ENCODE measurements around the gene DLGAP5. TPM values are rescaled to one million over a fixed set of nuclear protein-coding genes. Genes with fewer than 3 reads are reported as not detected.

The DLGAP5 gene
- total and polyA plus RNA-seq, 2 of the 13 experiments (the other 11 are each of a cell fraction or from before 2014, with no cell fraction given) = 7.7 to 55.8 TPM

GRCh38 chr14:55191203-55192053, at the start of gene DLGAP5 (continued):
- TF ChIP-seq CENPBD1 (CRISPR knock-in tag; IDR thresholded peaks at IDR 0.05; ENCODE audit: borderline replicate concordance, low read depth) = no peak
- no peak for TF ChIP-seq ESRRA (CRISPR knock-in tag; IDR thresholded peaks at IDR 0.05; ENCODE audit: low read depth)
- TF ChIP-seq ARNT (IDR thresholded peaks at IDR 0.05) = no peak
- TF ChIP-seq ZNF282 (IDR thresholded peaks at IDR 0.05; ENCODE audit: partially characterized antibody) = no peak
- no peak for TF ChIP-seq ZNF569 (CRISPR knock-in tag; IDR thresholded peaks at IDR 0.05; ENCODE audit: borderline replicate concordance)
- no peak for TF ChIP-seq ZNF24 (IDR thresholded peaks at IDR 0.05)
- peak; percentile 51 for TF ChIP-seq POGK (CRISPR knock-in tag; conservative IDR thresholded peaks at IDR 0.05)
- no peak for TF ChIP-seq AKNA (CRISPR knock-in tag; IDR thresholded peaks at IDR 0.05; ENCODE audit: borderline replicate concordance)
- TF ChIP-seq ZNF775 (CRISPR knock-in tag; IDR thresholded peaks at IDR 0.05; ENCODE audit: borderline replicate concordance) = no peak
- no peak for TF ChIP-seq ZNF543 (CRISPR knock-in tag; IDR thresholded peaks at IDR 0.05)
- 0 out of 2 replicates have a peak, but pooled peaks have one; percentile 17 for TF ChIP-seq GMEB2 (CRISPR knock-in tag; IDR thresholded peaks at IDR 0.05; ENCODE audit: low read depth)
- TF ChIP-seq NFRKB (IDR thresholded peaks at IDR 0.05) = no peak
- no peak for TF ChIP-seq PATZ1 (CRISPR knock-in tag; IDR thresholded peaks at IDR 0.05)
- TF ChIP-seq HNRNPL (IDR thresholded peaks at IDR 0.05; ENCODE audit: low read depth, low read length) = no peak
- no peak for TF ChIP-seq ZNF7 (CRISPR knock-in tag; IDR thresholded peaks at IDR 0.05)
- TF ChIP-seq TAF1 (CRISPR knock-in tag; IDR thresholded peaks at IDR 0.05) = peak; percentile 39; the same call in 1 of the 2 replicates
- no peak for TF ChIP-seq EZH2 (conservative IDR thresholded peaks at IDR 0.05; ENCODE audit: low read depth, low read length)
- TF ChIP-seq TCF12 (IDR thresholded peaks at IDR 0.05) = no peak
- no peak for TF ChIP-seq TCF12 (CRISPR knock-in tag; IDR thresholded peaks at IDR 0.05)
- TF ChIP-seq NR3C1 (CRISPR knock-in tag; IDR thresholded peaks at IDR 0.05) = no peak
